Right cardiac atrium (tissue), 5 donors: Measurements from ENCODE around the gene FAM241A. TPM values are rescaled to one million over a fixed set of nuclear protein-coding genes. Genes with fewer than 3 reads are reported as not detected.

Source experiments
- polyA plus RNA-seq: library from polyadenylated mRNA; stranded (reverse); fragments of 200-250 nt; gene quantifications from one replicate; pipeline ENCODE4 v1.2.3, GENCODE V29; 2013
- total RNA-seq, 4 donors: library from RNA; stranded (reverse); fragmentation: NEBNext Ultra II Directional; extraction: Animal tissue kit (Norgen Biotek cat#: 25700); gene quantifications; one replicate each; pipeline ENCODE4 v1.2.1, GENCODE V29; 2021
- donor health status: healthy with polysubstance abuse.
- donor health status: DM: no; HTN: yes; CAD: no.
- donor health status: DM: no; HTN: no; CAD: no.
- donor health status: DM: no; HTN: yes; CAD: no; lungs with severe emphysema.
- donor health status: DM: yes; HTN: yes; CAD: no.

FAM241A gene
- total and polyA plus RNA-seq, 5 donors: 4.8 to 7.9 (median 6.8) TPM

Other genes with a start within 250 kb of the FAM241A start
- 10 to 100 TPM in 3 of 4 donors, 1 to 10 TPM in 1; 9.8 to 11.6 (median 10.9) TPM for gene AP1AR, start 86.3 kb downstream of the FAM241A start, total RNA-seq
- gene AP1AR, start 86.3 kb downstream of the FAM241A start, polyA plus RNA-seq: 6.1 TPM
- gene TIFA, start 140.4 kb downstream of the FAM241A start, total RNA-seq: 10 to 100 TPM; 11.6 to 35.9 (median 25.9) TPM
- 14.5 TPM for gene TIFA, start 140.4 kb downstream of the FAM241A start, polyA plus RNA-seq
- gene ALPK1, start 151.9 kb downstream of the FAM241A start, total RNA-seq: 1 to 10 TPM; 7.7 to 8.9 (median 8.2) TPM
- 2.6 TPM for gene ALPK1, start 151.9 kb downstream of the FAM241A start, polyA plus RNA-seq